HG03196 (cell line): ENCODE results near the gene POLH.
A peak's percentile ranks its signal among the peaks of the same experiment; 100 is the strongest.
"Not testable (repeated sequence)": the region's sequence is repeated elsewhere in the genome, so short reads cannot be mapped to it uniquely, and the experiment has no call there.

ENCODE experiments used
- ATAC-seq: cut with Tn5 transposase; IDR thresholded peaks from one replicate; pipeline ENCODE4 v1.9.1; 2021; ENCODE audit not compliant: unreplicated experiment

POLH gene

GRCh38 chr6:43575772-43576551 is at the start of gene POLH, which contains the start of gene XPO5:
POLH (plus strand) TSS chr6:43576185; CDS start chr6:43582320, 6,135 bp downstream.
XPO5 (minus strand) TSS chr6:43576038; CDS start chr6:43575864, 174 bp downstream.
- ATAC-seq, result peak; percentile 88

- no peak for ATAC-seq
These were observed 43.8 kb upstream of the POLH start for GRCh38 chr6:43532201-43532600.

GRCh38 chr6:43538986-43539385 is 37.0 kb upstream of the POLH start:
- ATAC-seq, result not testable (repeated sequence)

- not testable (repeated sequence) for ATAC-seq
These were observed 36.6 kb upstream of the POLH start for GRCh38 chr6:43539409-43539808.

- no peak for ATAC-seq
These were observed 35.5 kb upstream of the POLH start for GRCh38 chr6:43540507-43540906.

- no peak for ATAC-seq
These were observed 34.1 kb upstream of the POLH start for GRCh38 chr6:43541774-43542471.

GRCh38 chr6:43544461-43544860 is 31.5 kb upstream of the POLH start:
- no peak for ATAC-seq

- no peak for ATAC-seq
These were observed 28.8 kb upstream of the POLH start for GRCh38 chr6:43547222-43547621.

- ATAC-seq, result not testable (repeated sequence)
These were observed 18.4 kb upstream of the POLH start for GRCh38 chr6:43557620-43558019.

GRCh38 chr6:43559328-43559727 is 16.7 kb upstream of the POLH start:
- no peak for ATAC-seq

- ATAC-seq, result no peak
These were observed 5.0 kb upstream of the POLH start for GRCh38 chr6:43570876-43571441.

GRCh38 chr6:43572015-43572414 is 4.0 kb upstream of the POLH start:
- ATAC-seq, result no peak

GRCh38 chr6:43575105-43575771 is 747 bp upstream of the POLH start:
- ATAC-seq, result peak; percentile 28

- no peak for ATAC-seq
These were observed 2.8 kb downstream of the POLH start for GRCh38 chr6:43578748-43579147.

GRCh38 chr6:43579171-43579570 is 3.2 kb downstream of the POLH start:
- ATAC-seq, result no peak

- no peak for ATAC-seq
These were observed 6.9 kb downstream of the POLH start for GRCh38 chr6:43582911-43583310.

GRCh38 chr6:43584892-43585570 is 9.0 kb downstream of the POLH start:
- no peak for ATAC-seq

- ATAC-seq, result no peak
These were observed 12.2 kb downstream of the POLH start for GRCh38 chr6:43588194-43588593.

GRCh38 chr6:43589564-43589963 is 13.6 kb downstream of the POLH start:
- not testable (repeated sequence) for ATAC-seq

GRCh38 chr6:43593938-43594337 is 18.0 kb downstream of the POLH start:
- ATAC-seq, result no peak

GRCh38 chr6:43600595-43600994 is 24.6 kb downstream of the POLH start:
- no peak for ATAC-seq
